Activated CD4-positive, alpha-beta T cell treated with anti-CD3 and anti-CD28 coated beads for 36 hours (primary cell): ENCODE measurements around the gene TRAF1. TPM values are rescaled to one million over a fixed set of nuclear protein-coding genes. Genes with fewer than 3 reads are reported as not detected.

Source experiments
- total RNA-seq, 2 experiments: library from RNA; stranded (reverse); gene quantifications; one replicate each; pipeline ENCODE4 v1.2.3, GENCODE V29; 2021

The TRAF1 gene
- total RNA-seq, 2 experiments from 2014 or later: 103 to 113 TPM

Other genes starting within 250 kb of the TRAF1 start
- 1 to 10 TPM; 3.3 to 3.6 TPM for gene MEGF9, start 212.3 kb downstream of the TRAF1 start, total RNA-seq
- gene FBXW2, start 133.4 kb downstream of the TRAF1 start, total RNA-seq: 10 to 100 TPM; 53.0 to 68.1 TPM
- gene PSMD5, start 83.9 kb downstream of the TRAF1 start, total RNA-seq: 10 to 100 TPM; 53.5 to 58.3 TPM
- 100 to 1,000 TPM; 168 to 169 TPM for gene PHF19, start 49.6 kb downstream of the TRAF1 start, total RNA-seq
- 1 to 10 TPM; 2.3 to 2.4 TPM for gene C5, start 123.5 kb upstream of the TRAF1 start, total RNA-seq
- 10 to 100 TPM; 64.1 to 72.2 TPM for gene CNTRL, start 148.2 kb upstream of the TRAF1 start, total RNA-seq